ENCODE results near the gene BCL3. TPM values are rescaled to one million over a fixed set of nuclear protein-coding genes. Genes with fewer than 3 reads are reported as not detected.

Gene BCL3
- total RNA-seq, 2 donors from 2014 or later: 15.3 to 25.2 TPM

GRCh38 chr19:44759083-44759804, 10.7 kb downstream of the BCL3 start:
- H3K36me3 ChIP-seq: peaks cover 20% of the 10 kb centered on the region
- no peaks in the 10 kb centered on the region for H3K9me3 ChIP-seq
- TF ChIP-seq, protein P1, sequence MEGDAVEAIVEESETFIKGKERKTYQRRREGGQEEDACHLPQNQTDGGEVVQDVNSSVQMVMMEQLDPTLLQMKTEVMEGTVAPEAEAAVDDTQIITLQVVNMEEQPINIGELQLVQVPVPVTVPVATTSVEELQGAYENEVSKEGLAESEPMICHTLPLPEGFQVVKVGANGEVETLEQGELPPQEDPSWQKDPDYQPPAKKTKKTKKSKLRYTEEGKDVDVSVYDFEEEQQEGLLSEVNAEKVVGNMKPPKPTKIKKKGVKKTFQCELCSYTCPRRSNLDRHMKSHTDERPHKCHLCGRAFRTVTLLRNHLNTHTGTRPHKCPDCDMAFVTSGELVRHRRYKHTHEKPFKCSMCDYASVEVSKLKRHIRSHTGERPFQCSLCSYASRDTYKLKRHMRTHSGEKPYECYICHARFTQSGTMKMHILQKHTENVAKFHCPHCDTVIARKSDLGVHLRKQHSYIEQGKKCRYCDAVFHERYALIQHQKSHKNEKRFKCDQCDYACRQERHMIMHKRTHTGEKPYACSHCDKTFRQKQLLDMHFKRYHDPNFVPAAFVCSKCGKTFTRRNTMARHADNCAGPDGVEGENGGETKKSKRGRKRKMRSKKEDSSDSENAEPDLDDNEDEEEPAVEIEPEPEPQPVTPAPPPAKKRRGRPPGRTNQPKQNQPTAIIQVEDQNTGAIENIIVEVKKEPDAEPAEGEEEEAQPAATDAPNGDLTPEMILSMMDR (IDR thresholded peaks at IDR 0.05): no peak
- peaks cover 0 to 50% of the 10 kb centered on the region in 2 donors for H3K4me1 ChIP-seq
- no peak overlapping the region for H3K4me3 ChIP-seq
- no peaks in the 10 kb centered on the region for H3K27me3 ChIP-seq
- H3K27ac ChIP-seq: peak overlapping the region; percentile 92 to 93
- DNase-seq (ENCODE audit: low spot score): no peak

- DNase-seq (ENCODE audit: low spot score): no peak
- Histone ChIP-seq H3K4me1 (peaks cover 0 to 22% of the 10 kb centered on the region in 2 donors), H3K27ac (no peak overlapping the region), H3K27me3 (no peaks in the 10 kb centered on the region), H3K9me3 (no peaks in the 10 kb centered on the region), H3K4me3 (no peak overlapping the region), H3K36me3 (peaks cover 17% of the 10 kb centered on the region)
- TF ChIP-seq, protein P1 (IDR thresholded peaks at IDR 0.05): no peak
Measured at GRCh38 chr19:44762038-44762437, 13.5 kb downstream of the BCL3 start.

GRCh38 chr19:44765033-44765948, 16.8 kb downstream of the BCL3 start:
- TF ChIP-seq, protein P1 (IDR thresholded peaks at IDR 0.05): no peak
- Histone ChIP-seq H3K4me3 (no peak overlapping the region), H3K36me3 (peaks cover 2% of the 10 kb centered on the region), H3K9me3 (no peaks in the 10 kb centered on the region), H3K4me1 (peaks cover 0 to under 1% of the 10 kb centered on the region in 2 donors), H3K27ac (no peak overlapping the region), H3K27me3 (no peaks in the 10 kb centered on the region)
- no peak for DNase-seq (ENCODE audit: low spot score)

DNA sequence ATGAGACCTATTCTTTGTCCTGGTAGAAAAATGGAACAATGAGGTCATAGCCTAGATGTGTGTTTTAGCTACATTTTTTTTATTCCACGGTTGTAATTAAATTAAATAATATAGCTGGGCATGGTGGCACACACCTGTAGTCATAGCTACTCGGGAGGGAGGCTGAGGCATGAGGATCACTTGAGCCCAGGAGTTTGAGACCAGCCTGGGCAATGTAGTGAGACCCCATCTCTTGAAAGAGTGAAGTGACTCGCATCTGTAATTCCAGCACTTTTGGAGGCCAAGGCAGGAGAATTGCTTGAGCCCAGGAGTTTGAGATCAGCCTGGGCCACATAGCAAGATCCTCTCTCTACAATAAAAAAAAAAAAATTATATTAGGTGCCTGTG, 17.4 kb downstream of the BCL3 start:
- Histone ChIP-seq H3K4me1 (peaks cover 0 to 7% of the 10 kb centered on the region in 2 donors), H3K36me3 (no peaks in the 10 kb centered on the region), H3K4me3 (no peak overlapping the region), H3K27me3 (no peaks in the 10 kb centered on the region), H3K9me3 (no peaks in the 10 kb centered on the region), H3K27ac (no peak overlapping the region)
- TF ChIP-seq, protein P1 (IDR thresholded peaks at IDR 0.05): no peak
- DNase-seq (ENCODE audit: low spot score): no peak

DNA sequence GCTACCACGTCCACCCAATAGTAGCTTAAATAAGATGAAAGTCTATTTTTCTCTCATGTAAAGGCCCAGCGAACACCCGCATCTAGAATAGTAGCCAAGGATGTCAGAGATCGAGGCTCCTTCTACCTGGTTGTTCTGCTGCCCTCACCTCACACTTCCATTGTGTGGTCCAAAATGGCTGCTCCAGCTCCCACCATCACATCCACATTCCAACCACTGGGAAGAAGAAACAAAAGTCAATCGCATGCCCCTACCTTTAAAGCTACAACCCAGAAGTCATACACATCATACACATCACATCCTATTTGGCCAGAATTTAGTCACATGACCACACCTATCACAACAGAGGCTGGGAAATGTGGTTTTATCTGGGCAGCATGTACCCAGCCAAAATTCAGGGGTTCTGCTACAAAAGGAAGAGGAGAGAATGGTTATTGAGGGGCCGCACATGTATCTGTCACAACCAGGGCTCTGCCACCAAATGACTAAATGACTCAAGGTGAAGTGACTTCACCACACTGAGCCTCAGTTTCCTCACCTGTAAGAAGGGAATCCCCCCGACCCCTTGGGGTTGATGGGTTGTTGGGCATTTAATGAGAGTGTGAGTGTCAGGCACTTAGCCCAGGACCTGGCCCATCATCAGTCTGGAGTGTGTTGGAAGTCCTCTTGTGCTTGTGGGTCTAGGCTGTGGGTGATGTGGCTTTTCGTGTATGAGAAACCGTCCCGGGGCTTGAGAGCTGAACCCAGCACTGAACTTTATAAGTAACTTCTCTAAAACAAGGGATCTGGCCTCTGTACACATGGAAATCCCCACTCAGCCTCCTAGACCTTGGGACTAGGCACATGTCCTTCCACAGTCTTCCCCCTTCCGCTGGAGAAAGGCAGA, 19.0 kb downstream of the BCL3 start:
- no peaks in the 10 kb centered on the region for H3K9me3 ChIP-seq
- no peaks in the 10 kb centered on the region for H3K36me3 ChIP-seq
- DNase-seq (ENCODE audit: low spot score): no peak
- H3K27ac ChIP-seq: no peak overlapping the region
- no peak overlapping the region for H3K4me3 ChIP-seq
- TF ChIP-seq, protein P1 (IDR thresholded peaks at IDR 0.05): no peak
- no peaks in the 10 kb centered on the region for H3K27me3 ChIP-seq
- peaks cover 0 to 7% of the 10 kb centered on the region in 2 donors for H3K4me1 ChIP-seq

Data from right atrium auricular region (tissue), 2 donors.